SU-DHL-6 (cell line): Measurements from ENCODE around the gene TSN.

Experiments
- H2AFZ ChIP-seq: fragments of 200-600 bp; sonication (generic); 2 replicates; pipeline ENCODE4 v1.6.1; 2014; ENCODE audit warnings: low read depth, mild to moderate bottlenecking, moderate library complexity, mixed read lengths, antibody characterized with exemption, low read length; ENCODE audit not compliant: severe bottlenecking
- H3F3A ChIP-seq: fragments of 200-600 bp; shearing (Covaris generic); 2 replicates; pipeline ENCODE4 v1.6.0; 2016; ENCODE audit warnings: antibody characterized with exemption, mild to moderate bottlenecking; ENCODE audit not compliant: insufficient read depth
- H3K27ac ChIP-seq: fragments of 200-600 bp; sonication (generic); 2 replicates; pipeline ENCODE4 v1.5.1; 2016; ENCODE audit warnings: low read depth, mild to moderate bottlenecking, low read length, moderate library complexity, mixed read lengths
- H3K27me3 ChIP-seq: fragments of 200-600 bp; sonication (generic), shearing (Covaris generic); 2 replicates; pipeline ENCODE4 v1.6.0; 2014; ENCODE audit warnings: mild to moderate bottlenecking, low read length
- H3K36me3 ChIP-seq: fragments of 200-600 bp; sonication (generic); 2 replicates; pipeline ENCODE4 v1.6.1; 2014; ENCODE audit warnings: mild to moderate bottlenecking, low read length, mixed read lengths
- H3K4me2 ChIP-seq: fragments of 300-600, 200-600 bp; shearing (Covaris generic), sonication (generic); 2 replicates; pipeline ENCODE4 v1.6.0; 2014; ENCODE audit warnings: low read length, low read depth, mild to moderate bottlenecking; ENCODE audit not compliant: poor library complexity, severe bottlenecking
- H3K4me3 ChIP-seq: fragments of 200-600 bp; sonication (generic); 2 replicates; pipeline ENCODE4 v1.5.1; 2014; ENCODE audit warnings: antibody characterized with exemption, low read length, mild to moderate bottlenecking, mixed read lengths; ENCODE audit not compliant: insufficient read depth, poor library complexity, severe bottlenecking
- H3K79me2 ChIP-seq: fragments of 200-600 bp; sonication (generic); 2 replicates; pipeline ENCODE4 v1.6.1; 2014; ENCODE audit warnings: mild to moderate bottlenecking, low read length, moderate library complexity; ENCODE audit not compliant: insufficient read depth
- H3K9ac ChIP-seq: fragments of 200-600 bp; sonication (generic); 2 replicates; pipeline ENCODE4 v1.7.0; 2014; ENCODE audit warnings: mild to moderate bottlenecking, low read length
- H3K9me2 ChIP-seq: fragments of 200-600 bp; sonication (generic); replicated peaks from 2 replicates; pipeline ENCODE4 v1.6.1; 2014; ENCODE audit warnings: low read length; ENCODE audit not compliant: insufficient read depth
- H3K9me3 ChIP-seq: fragments of 200-600 bp; sonication (generic); 2 replicates; pipeline ENCODE4 v1.6.1; 2014; ENCODE audit warnings: low read length, mixed read lengths; ENCODE audit not compliant: insufficient read depth
- H4K20me1 ChIP-seq: fragments of 200-600 bp; sonication (generic); 2 replicates; pipeline ENCODE4 v1.6.1; 2014; ENCODE audit warnings: low read depth, mild to moderate bottlenecking, antibody characterized with exemption, low read length, moderate library complexity, mixed read lengths
- CTCF ChIP-seq: fragments of 200-600 bp; sonication (generic); IDR thresholded peaks from one replicate; pipeline ENCODE4 v1.5.1; 2017; ENCODE audit warnings: antibody characterized with exemption, mild to moderate bottlenecking, low read length, moderate library complexity; ENCODE audit not compliant: insufficient read depth, poor library complexity, severe bottlenecking
- EZH2phosphoT487 ChIP-seq: fragments of 200-600 bp; sonication (generic), shearing (Covaris generic); conservative IDR thresholded peaks from 2 replicates; pipeline ENCODE4 v1.6.1; 2018; ENCODE audit warnings: mild to moderate bottlenecking, antibody characterized with exemption, low read length, moderate library complexity, mixed read lengths

The TSN gene

GRCh38 chr2:121783180-121783579 is 27.7 kb downstream of the TSN start:
- Histone ChIP-seq H4K20me1 (no peaks in the 10 kb centered on the region), H3K9me3 (no peaks in the 10 kb centered on the region)
- TF ChIP-seq CTCF (no peak), EZH2phosphoT487 (no peak)

DNA sequence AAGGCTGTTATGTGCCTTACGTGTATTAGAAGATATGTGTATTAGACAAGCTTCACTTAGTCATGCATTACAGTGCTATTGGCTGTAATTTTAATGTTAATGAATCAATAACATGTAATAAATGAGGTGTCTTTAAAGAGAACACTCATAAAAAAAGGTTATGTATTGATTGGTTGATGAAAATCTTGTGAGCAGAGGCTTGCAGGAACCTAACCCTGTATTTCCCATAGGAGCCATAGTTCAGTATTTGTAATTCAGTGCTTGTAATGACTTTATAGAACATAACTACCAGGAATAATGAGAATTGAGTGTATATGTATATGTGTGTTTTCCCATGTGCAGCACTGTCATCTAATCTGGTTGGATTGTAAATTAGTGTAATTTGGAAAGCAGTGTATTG is 33.2 kb downstream of the TSN start:
- Histone ChIP-seq H3K4me3 (no peak overlapping the region), H3K79me2 (no peaks in the 10 kb centered on the region), H3K27ac (no peak overlapping the region), H3K27me3 (no peaks in the 10 kb centered on the region), H3K9ac (no peak overlapping the region), H2AFZ (no peak overlapping the region), H3K9me3 (no peaks in the 10 kb centered on the region), H3K36me3 (no peaks in the 10 kb centered on the region), H3K4me2 (no peak overlapping the region), H4K20me1 (no peaks in the 10 kb centered on the region), H3K9me2 (no peaks in the 10 kb centered on the region), H3F3A (no peaks in the 10 kb centered on the region)
- no peak for TF ChIP-seq CTCF
- TF ChIP-seq EZH2phosphoT487 = no peak

More at GRCh38 chr2:121783180-121783579, 27.7 kb downstream of the TSN start:
- H2AFZ ChIP-seq = no peak overlapping the region
- H3K36me3 ChIP-seq = no peaks in the 10 kb centered on the region
- H3K4me2 ChIP-seq = no peak overlapping the region
- H3K27me3 ChIP-seq = no peaks in the 10 kb centered on the region
- no peak overlapping the region for H3K4me3 ChIP-seq
- no peaks in the 10 kb centered on the region for H3K79me2 ChIP-seq
- no peak overlapping the region for H3K27ac ChIP-seq
- H3K9ac ChIP-seq = no peak overlapping the region
- H3K9me2 ChIP-seq = no peaks in the 10 kb centered on the region
- no peaks in the 10 kb centered on the region for H3F3A ChIP-seq

- Histone ChIP-seq H2AFZ (no peak overlapping the region), H3F3A (no peaks in the 10 kb centered on the region), H3K79me2 (no peaks in the 10 kb centered on the region), H3K36me3 (no peaks in the 10 kb centered on the region), H3K9me3 (no peaks in the 10 kb centered on the region), H3K4me3 (no peak overlapping the region), H3K9ac (no peak overlapping the region), H3K4me2 (no peak overlapping the region), H3K27me3 (no peaks in the 10 kb centered on the region), H3K9me2 (no peaks in the 10 kb centered on the region), H3K27ac (no peak overlapping the region), H4K20me1 (no peaks in the 10 kb centered on the region)
- TF ChIP-seq EZH2phosphoT487 = no peak
- no peak for TF ChIP-seq CTCF
These were observed 35.0 kb downstream of the TSN start for GRCh38 chr2:121790276-121790956.
